ENCODE results near the gene HOXD8.

The HOXD8 gene

GRCh38 chr2:176146645-176147044 is 17.1 kb downstream of the HOXD8 start:
- no peaks in the 10 kb centered on the region for H3K36me3 ChIP-seq
- H3K27me3 ChIP-seq, result peaks cover 100% of the 10 kb centered on the region
- H3K4me3 ChIP-seq (ENCODE audit: low read depth in 1 of 2, low read length in 1 of 2), result no peak overlapping the region
- no peaks in the 10 kb centered on the region for H3K9me3 ChIP-seq
- no peak overlapping the region for H3K27ac ChIP-seq
- H3K4me1 ChIP-seq (ENCODE audit: control insufficient read depth in 1 of 2, insufficient read depth in 1 of 2, low read depth in 1 of 2, low read length in 1 of 2), result no peaks in the 10 kb centered on the region
- no peak for TF ChIP-seq CTCF (IDR thresholded peaks at IDR 0.05)

DNA sequence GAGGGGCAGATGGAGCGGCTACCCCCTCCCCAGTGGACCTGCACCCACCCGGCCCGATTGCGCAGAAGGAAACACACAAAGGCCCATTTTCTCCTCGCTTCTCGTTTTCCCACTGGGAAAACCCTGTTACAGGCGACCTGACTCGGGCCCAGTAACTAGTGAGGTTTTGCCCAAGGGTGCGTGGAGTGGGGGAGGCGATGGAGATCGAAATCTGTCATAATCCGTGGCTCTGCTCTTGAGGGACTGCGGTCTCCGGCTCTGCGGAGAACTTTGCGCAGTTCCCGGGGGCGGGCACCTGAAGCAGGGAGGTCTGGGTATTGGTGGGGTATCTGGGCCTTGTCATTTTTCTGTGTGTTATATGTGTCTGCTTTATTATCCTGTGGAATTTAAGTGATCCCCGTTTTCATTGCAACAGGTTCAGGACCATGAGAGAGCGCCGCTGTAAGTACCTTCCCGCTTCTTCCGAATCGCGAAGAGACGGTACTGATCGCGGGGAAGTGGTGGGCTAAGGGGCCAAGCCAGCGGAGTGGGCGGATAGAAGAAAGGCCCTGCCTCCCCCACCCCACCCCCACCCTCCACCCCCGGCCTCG is 17.8 kb downstream of the HOXD8 start:
- H3K36me3 ChIP-seq, result no peaks in the 10 kb centered on the region
- H3K9me3 ChIP-seq, result no peaks in the 10 kb centered on the region
- H3K27me3 ChIP-seq, result peaks cover 100% of the 10 kb centered on the region
- no peak overlapping the region for H3K4me3 ChIP-seq (ENCODE audit: low read depth in 1 of 2, low read length in 1 of 2)
- no peak for TF ChIP-seq CTCF (IDR thresholded peaks at IDR 0.05)
- no peaks in the 10 kb centered on the region for H3K4me1 ChIP-seq (ENCODE audit: control insufficient read depth in 1 of 2, insufficient read depth in 1 of 2, low read depth in 1 of 2, low read length in 1 of 2)
- no peak overlapping the region for H3K27ac ChIP-seq

- no peaks in the 10 kb centered on the region for H3K36me3 ChIP-seq
- H3K27ac ChIP-seq, result no peak overlapping the region
- H3K9me3 ChIP-seq, result no peaks in the 10 kb centered on the region
- no peak overlapping the region for H3K4me3 ChIP-seq (ENCODE audit: low read depth in 1 of 2, low read length in 1 of 2)
- no peak for TF ChIP-seq CTCF (IDR thresholded peaks at IDR 0.05)
- H3K27me3 ChIP-seq, result peaks cover 100% of the 10 kb centered on the region
- H3K4me1 ChIP-seq (ENCODE audit: control insufficient read depth in 1 of 2, insufficient read depth in 1 of 2, low read depth in 1 of 2, low read length in 1 of 2), result no peaks in the 10 kb centered on the region
Observed at GRCh38 chr2:176147800-176148496, 18.4 kb downstream of the HOXD8 start.

DNA sequence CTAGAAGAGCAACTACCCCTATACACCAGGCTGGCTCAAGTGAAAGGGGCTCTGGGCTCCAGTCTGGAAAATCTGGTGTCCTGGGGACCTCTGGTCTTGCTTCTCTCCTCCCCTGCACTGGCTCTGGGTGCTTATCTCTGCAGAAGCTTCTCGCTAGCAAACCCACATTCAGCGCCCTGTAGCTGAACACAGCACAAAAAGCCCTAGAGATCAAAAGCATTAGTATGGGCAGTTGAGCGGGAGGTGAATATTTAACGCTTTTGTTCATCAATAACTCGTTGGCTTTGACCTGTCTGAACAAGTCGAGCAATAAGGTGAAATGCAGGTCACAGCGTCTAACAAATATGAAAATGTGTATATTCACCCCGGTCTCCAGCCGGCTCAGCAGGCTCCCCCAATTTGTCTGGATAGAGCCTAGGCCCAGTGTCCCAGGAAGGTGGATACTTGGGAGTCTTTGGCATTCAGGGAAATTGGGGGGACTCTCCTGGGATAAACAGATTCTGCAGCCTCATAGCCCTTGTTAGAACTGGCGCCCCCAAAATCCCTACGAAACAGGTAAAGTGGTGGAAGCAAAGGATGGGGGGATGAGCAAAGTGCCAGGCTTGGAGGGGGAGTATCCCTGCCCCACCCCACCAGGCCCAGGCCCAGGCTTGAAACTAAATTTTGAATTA is 19.4 kb downstream of the HOXD8 start:
- H3K27ac ChIP-seq, result no peak overlapping the region
- no peak for TF ChIP-seq CTCF (IDR thresholded peaks at IDR 0.05)
- no peaks in the 10 kb centered on the region for H3K9me3 ChIP-seq
- H3K4me1 ChIP-seq (ENCODE audit: control insufficient read depth in 1 of 2, insufficient read depth in 1 of 2, low read depth in 1 of 2, low read length in 1 of 2), result no peaks in the 10 kb centered on the region
- H3K4me3 ChIP-seq (ENCODE audit: low read depth in 1 of 2, low read length in 1 of 2), result no peak overlapping the region
- H3K36me3 ChIP-seq, result no peaks in the 10 kb centered on the region
- H3K27me3 ChIP-seq, result peaks cover 100% of the 10 kb centered on the region

DNA sequence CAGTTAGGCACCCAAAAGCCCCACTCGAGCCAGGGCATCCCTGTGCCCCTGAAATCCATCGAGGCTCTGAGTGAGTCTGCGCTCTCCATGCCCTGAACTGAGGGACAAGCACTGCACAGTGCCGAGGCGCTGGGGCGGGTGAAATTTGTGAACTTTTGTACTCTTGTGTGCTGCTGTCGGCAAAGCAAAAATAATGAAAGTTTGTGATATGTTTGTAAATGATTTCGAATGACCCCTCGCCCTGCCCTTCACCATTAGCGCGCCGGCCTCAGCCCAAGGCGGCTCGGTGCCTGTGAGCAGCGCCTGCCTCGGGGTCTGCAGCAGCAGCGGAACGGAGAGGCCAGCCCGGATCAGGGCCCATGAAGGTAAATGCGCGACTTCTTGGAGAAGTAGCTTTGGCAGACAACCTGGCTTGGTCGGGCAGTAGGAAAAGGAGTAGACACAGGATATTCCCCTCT is 20.0 kb downstream of the HOXD8 start:
- H3K36me3 ChIP-seq, result no peaks in the 10 kb centered on the region
- H3K4me3 ChIP-seq (ENCODE audit: low read depth in 1 of 2, low read length in 1 of 2), result no peak overlapping the region
- TF ChIP-seq CTCF (IDR thresholded peaks at IDR 0.05), result no peak
- peaks cover 100% of the 10 kb centered on the region for H3K27me3 ChIP-seq
- no peaks in the 10 kb centered on the region for H3K9me3 ChIP-seq
- no peak overlapping the region for H3K27ac ChIP-seq
- H3K4me1 ChIP-seq (ENCODE audit: control insufficient read depth in 1 of 2, insufficient read depth in 1 of 2, low read depth in 1 of 2, low read length in 1 of 2), result no peaks in the 10 kb centered on the region

All from neutrophil (primary cell).